Duodenal mucosa (tissue), 2 donors: ENCODE results near the gene ZHX3.

Source experiments
- H3K27ac ChIP-seq: one replicate; pipeline ENCODE4 v1.7.0; 2013; ENCODE audit warnings: low read depth, low read length
- H3K27me3 ChIP-seq, 2 donors: one replicate each; pipeline ENCODE4 v1.7.0; 2013; ENCODE audit warnings: low read length in 2 of 2, control low read depth in 1 of 2; ENCODE audit not compliant: insufficient read depth in 2 of 2, control insufficient read depth in 1 of 2
- H3K36me3 ChIP-seq, 2 donors: one replicate each; pipeline ENCODE4 v1.7.0; 2013; ENCODE audit warnings: low read length in 2 of 2, control low read depth in 1 of 2; ENCODE audit not compliant: insufficient read depth in 2 of 2, control insufficient read depth in 1 of 2
- H3K4me1 ChIP-seq, 2 donors: one replicate each; pipeline ENCODE4 v1.7.0; 2013; ENCODE audit warnings: low read length in 2 of 2, control low read depth in 1 of 2; ENCODE audit not compliant: insufficient read depth in 2 of 2, control insufficient read depth in 1 of 2
- H3K4me3 ChIP-seq, 2 donors: one replicate each; pipeline ENCODE4 v1.7.0; 2013; ENCODE audit warnings: low read length in 2 of 2, low read depth in 1 of 2
- H3K9ac ChIP-seq, 2 donors: one replicate each; pipeline ENCODE4 v1.7.0; 2013; ENCODE audit warnings: low read length in 2 of 2, low read depth in 1 of 2
- H3K9me3 ChIP-seq, 2 donors: one replicate each; pipeline ENCODE4 v1.7.0; 2013; ENCODE audit warnings: low read length in 2 of 2, control low read depth in 1 of 2; ENCODE audit not compliant: control insufficient read depth in 1 of 2

The ZHX3 gene

DNA sequence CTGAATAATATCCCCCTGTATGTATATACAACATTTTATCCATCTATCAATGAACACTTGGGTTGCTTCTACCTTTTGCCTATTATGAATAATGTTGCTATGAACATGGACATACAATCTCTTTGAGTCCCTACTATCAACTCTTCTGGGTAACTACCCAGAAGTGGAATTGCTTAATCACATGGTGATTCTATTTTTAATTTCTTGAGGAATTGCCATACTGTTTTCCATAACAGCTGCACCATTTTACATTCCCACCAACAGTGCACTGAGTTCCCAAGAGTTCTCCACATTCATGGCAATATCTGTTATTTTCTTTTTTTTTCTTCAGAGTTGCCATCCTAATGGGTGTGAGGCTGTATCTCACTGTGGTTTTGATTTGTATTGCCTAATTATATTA is 88.3 kb downstream of the ZHX3 start:
- H3K4me3 ChIP-seq: no peak overlapping the region
- H3K9ac ChIP-seq: no peak overlapping the region
- H3K9me3 ChIP-seq: no peaks in the 10 kb centered on the region
- no peaks in the 10 kb centered on the region for H3K36me3 ChIP-seq
- no peak overlapping the region for H3K27ac ChIP-seq
- H3K4me1 ChIP-seq: peaks cover 22 to 23% of the 10 kb centered on the region in 2 donors
- no peaks in the 10 kb centered on the region for H3K27me3 ChIP-seq

DNA sequence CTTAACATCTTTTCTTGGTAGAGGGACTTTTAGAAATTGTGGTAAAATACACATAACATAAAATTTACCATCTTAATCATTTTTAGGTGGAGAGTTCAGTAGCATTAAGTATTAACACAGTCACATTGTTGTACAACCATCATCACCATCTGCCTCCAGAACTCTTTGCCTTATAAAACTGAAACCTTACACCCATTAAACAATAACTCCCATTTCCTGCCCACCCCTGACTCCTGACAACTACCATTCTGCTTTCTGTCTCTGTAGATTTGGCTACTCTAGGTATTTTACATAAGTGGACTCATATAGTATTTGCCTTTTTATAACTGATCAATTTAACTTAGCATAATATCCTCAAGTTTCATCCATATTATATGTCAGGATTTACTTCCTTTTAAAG is 88.7 kb downstream of the ZHX3 start:
- no peak overlapping the region for H3K4me3 ChIP-seq
- no peaks in the 10 kb centered on the region for H3K36me3 ChIP-seq
- H3K27ac ChIP-seq: no peak overlapping the region
- no peaks in the 10 kb centered on the region for H3K9me3 ChIP-seq
- no peaks in the 10 kb centered on the region for H3K27me3 ChIP-seq
- peaks cover 18 to 19% of the 10 kb centered on the region in 2 donors for H3K4me1 ChIP-seq
- no peak overlapping the region for H3K9ac ChIP-seq

DNA sequence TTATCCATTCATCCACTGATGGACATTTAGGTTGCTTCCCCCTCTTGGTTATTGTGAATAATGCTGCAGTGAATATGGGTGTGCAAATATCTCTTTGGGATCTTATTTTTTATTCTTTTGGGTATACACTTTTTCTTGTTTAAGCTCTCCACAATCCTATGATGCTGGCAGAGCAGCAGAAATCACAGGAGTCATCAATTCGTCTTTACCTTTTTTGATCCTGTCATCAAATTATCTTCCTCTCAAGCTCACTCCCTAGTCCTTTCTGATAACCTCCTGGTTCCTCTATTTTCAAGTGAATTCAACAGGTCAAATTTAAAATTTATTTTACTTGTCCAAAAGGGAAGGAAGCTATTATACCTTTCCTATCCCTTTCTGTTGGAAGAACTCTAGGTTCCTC is 91.1 kb downstream of the ZHX3 start:
- H3K9ac ChIP-seq: no peak overlapping the region
- H3K36me3 ChIP-seq: no peaks in the 10 kb centered on the region
- no peaks in the 10 kb centered on the region for H3K9me3 ChIP-seq
- no peak overlapping the region for H3K27ac ChIP-seq
- no peak overlapping the region for H3K4me3 ChIP-seq
- H3K27me3 ChIP-seq: no peaks in the 10 kb centered on the region
- H3K4me1 ChIP-seq: peaks cover 0 to 3% of the 10 kb centered on the region in 2 donors

DNA sequence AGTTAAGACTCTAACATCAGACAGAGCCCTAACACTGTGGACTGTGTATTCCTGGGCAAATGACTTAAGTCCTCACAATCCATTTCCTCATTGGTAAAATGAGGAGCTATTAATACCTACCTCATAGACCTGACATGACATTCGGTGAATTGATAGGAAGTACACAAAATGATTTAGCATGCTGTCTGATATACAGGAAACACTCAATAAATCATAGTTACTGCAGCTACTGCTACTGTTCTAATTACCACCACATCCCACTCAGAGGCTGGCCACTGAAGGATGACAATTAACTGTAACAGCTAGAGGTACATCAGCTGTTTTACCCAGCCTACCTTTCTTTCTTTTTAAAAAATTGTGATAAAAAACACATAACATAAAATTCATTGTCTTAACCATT is 92.4 kb downstream of the ZHX3 start:
- Histone ChIP-seq H3K27ac (no peak overlapping the region), H3K4me3 (no peak overlapping the region)

DNA sequence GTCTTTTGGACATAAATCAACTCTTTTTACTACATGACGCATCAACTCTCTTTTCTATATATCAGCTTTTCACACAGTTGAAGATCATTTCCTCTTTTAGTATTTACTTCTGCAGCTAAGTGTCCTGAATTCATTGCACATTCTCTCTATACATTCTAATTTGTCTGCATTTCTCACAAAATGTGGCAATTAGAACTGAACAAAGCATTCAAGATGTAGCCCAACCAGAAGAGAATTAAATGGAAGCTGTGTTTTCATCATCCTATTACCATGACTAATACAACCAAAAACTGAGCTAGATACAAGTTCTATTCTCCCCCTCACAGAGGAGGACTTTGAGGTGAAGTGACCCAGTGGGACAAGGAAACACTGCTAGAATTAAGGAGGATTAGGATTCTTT is 93.2 kb downstream of the ZHX3 start:
- H3K27ac ChIP-seq: no peak overlapping the region
- no peak overlapping the region for H3K4me3 ChIP-seq
- no peak overlapping the region for H3K9ac ChIP-seq
- H3K9me3 ChIP-seq: no peaks in the 10 kb centered on the region
- no peaks in the 10 kb centered on the region for H3K27me3 ChIP-seq
- H3K4me1 ChIP-seq: peaks cover 0 to 3% of the 10 kb centered on the region in 2 donors
- H3K36me3 ChIP-seq: no peaks in the 10 kb centered on the region

More for the DNA sequence above, 92.4 kb downstream of the ZHX3 start:
- Histone ChIP-seq H3K4me1 (peaks cover 0 to 3% of the 10 kb centered on the region in 2 donors), H3K36me3 (no peaks in the 10 kb centered on the region), H3K9ac (no peak overlapping the region), H3K9me3 (no peaks in the 10 kb centered on the region), H3K27me3 (no peaks in the 10 kb centered on the region)

DNA sequence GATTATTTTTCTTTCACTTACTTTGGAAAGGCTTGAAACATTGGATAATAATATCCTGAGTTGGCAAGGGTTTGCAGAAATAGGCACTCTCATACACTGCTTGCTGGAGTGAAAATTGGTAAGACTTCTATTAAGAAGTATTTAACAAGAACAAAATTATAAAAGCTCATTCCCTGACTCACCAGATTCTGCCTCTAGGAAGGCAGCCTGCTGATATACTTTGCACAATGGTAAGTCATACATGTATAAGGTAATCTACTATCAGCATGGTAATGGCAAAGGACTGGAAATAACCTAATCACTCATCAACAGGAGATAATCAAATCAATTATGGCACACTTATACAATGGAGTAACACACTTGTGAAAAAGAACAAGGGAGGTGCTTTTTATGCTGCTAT is 94.4 kb downstream of the ZHX3 start:
- no peaks in the 10 kb centered on the region for H3K9me3 ChIP-seq
- H3K27ac ChIP-seq: no peak overlapping the region
- H3K36me3 ChIP-seq: no peaks in the 10 kb centered on the region
- H3K27me3 ChIP-seq: no peaks in the 10 kb centered on the region
- no peak overlapping the region for H3K4me3 ChIP-seq
- H3K4me1 ChIP-seq: peaks cover 0 to 3% of the 10 kb centered on the region in 2 donors
- no peak overlapping the region for H3K9ac ChIP-seq

DNA sequence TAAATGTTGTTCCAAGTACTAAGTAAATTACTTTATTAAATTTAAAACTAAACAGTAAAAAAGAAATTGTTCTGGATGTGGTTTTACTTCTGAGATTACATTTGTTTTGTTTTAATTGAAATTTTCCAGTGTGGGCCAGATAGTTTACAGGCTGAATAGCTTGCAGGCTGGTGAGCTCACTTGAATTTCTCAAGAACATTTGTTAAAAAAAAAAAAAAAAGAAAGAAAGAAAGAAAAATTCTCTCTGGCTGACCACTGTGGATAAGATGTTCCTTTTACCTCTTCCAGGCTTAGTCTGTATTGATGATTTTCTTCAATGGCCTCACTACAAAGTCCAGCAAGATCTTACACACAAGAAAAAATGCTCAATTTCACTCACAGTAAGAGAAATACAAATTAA is 94.8 kb downstream of the ZHX3 start:
- H3K27ac ChIP-seq: no peak overlapping the region

DNA sequence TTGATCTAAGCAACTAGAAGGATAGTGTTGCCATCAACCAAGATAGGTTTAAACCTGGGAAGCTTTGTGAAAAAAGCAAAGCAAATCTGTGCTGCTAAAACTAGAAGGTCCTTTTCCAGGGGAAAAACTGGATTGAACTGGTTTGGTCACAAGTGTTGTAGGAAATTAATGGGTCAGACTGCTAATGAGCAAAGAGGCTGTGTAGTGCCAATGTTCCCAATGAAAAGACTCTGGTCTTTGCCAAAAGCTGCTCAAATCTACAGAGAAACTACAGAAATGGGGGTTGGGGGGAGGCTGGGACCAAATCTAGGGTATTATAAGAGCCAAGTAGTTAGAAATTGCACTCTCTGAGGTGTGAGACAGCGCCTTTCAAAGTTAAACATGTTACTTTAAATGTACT is 95.2 kb downstream of the ZHX3 start:
- no peaks in the 10 kb centered on the region for H3K27me3 ChIP-seq
- H3K9me3 ChIP-seq: no peaks in the 10 kb centered on the region
- H3K9ac ChIP-seq: no peak overlapping the region
- H3K4me1 ChIP-seq: peaks cover 0 to 3% of the 10 kb centered on the region in 2 donors
- no peaks in the 10 kb centered on the region for H3K36me3 ChIP-seq
- no peak overlapping the region for H3K4me3 ChIP-seq
- H3K27ac ChIP-seq: no peak overlapping the region

More for the DNA sequence above, 94.8 kb downstream of the ZHX3 start:
- Histone ChIP-seq H3K4me3 (no peak overlapping the region), H3K27me3 (no peaks in the 10 kb centered on the region), H3K9ac (no peak overlapping the region), H3K9me3 (no peaks in the 10 kb centered on the region), H3K36me3 (no peaks in the 10 kb centered on the region), H3K4me1 (peaks cover 0 to 3% of the 10 kb centered on the region in 2 donors)

DNA sequence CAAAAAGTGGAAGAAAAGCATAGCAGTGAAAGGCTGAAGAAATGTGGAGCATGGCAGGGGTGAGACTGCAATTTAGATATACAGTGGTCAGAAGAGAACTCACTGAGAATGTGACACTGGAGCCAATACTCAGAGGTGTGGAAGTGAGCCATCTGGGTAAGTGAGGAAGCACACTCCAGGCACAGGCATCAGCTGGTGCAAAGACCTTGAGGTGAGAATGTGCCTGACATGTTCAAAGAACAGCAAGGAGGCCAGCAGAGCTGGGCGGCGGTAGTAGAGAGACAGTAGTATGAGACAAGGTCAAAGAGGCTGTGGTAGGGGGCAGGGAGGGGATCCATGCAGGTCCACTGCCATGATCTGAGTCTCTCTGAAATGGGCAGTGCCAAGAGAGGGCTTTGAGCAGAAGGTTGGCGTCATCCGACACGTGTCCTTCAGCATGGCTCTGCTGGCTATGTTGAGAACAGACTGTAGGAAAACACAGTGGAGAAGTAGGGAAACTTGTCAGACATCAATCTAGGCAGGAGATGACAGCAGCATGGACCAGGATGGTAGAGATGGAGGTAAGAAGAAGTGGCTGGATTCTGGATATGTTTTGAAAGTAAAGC is 95.8 kb downstream of the ZHX3 start:
- Histone ChIP-seq H3K27me3 (no peaks in the 10 kb centered on the region), H3K4me3 (no peak overlapping the region), H3K9me3 (no peaks in the 10 kb centered on the region), H3K4me1 (peaks cover 0 to 3% of the 10 kb centered on the region in 2 donors), H3K9ac (no peak overlapping the region), H3K27ac (no peak overlapping the region), H3K36me3 (no peaks in the 10 kb centered on the region)

DNA sequence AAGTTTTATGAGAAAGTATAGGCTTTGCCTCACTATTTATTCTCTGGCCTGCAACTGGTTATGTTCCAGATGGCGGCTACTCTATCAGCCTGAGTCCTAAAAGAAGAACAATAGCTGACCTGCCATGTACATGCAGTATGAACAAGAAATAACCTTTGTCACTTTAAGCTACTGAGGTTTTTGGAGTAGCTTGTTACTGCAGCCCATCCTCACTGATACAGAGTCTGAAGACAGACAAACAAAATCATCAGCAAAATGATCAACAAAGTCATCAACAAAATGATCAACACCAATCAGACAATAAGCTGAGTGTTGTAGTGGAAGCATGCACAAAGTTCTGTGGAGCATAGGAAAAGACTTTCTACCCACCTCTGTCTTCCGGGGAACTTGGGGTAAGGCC is 97.7 kb downstream of the ZHX3 start:
- H3K9me3 ChIP-seq: no peaks in the 10 kb centered on the region
- H3K9ac ChIP-seq: no peak overlapping the region
- no peaks in the 10 kb centered on the region for H3K27me3 ChIP-seq
- H3K36me3 ChIP-seq: no peaks in the 10 kb centered on the region
- peaks cover 0 to 3% of the 10 kb centered on the region in 2 donors for H3K4me1 ChIP-seq
- H3K4me3 ChIP-seq: no peak overlapping the region
- no peak overlapping the region for H3K27ac ChIP-seq

DNA sequence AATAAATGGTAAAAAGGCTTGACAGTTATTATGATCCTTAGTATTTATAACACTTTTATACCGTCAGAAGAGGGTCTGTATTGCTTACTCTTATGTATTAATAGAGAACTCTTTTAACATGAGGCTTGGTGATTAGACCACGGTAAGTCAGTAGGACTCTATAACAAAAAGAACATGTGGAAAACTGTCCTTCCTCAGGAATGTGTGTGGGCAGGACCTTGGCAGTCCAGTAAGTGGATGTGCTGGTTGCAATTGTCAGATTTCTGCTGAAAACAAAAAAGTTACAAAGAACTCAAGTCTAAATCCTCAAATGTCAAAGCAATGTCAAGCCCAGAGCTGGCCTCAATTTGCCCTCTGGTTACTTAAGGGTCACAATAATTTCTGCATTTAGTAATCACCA is 99.1 kb downstream of the ZHX3 start:
- Histone ChIP-seq H3K27me3 (no peaks in the 10 kb centered on the region), H3K9ac (no peak overlapping the region), H3K36me3 (no peaks in the 10 kb centered on the region), H3K4me3 (no peak overlapping the region), H3K4me1 (peaks cover 0 to 3% of the 10 kb centered on the region in 2 donors), H3K27ac (no peak overlapping the region), H3K9me3 (no peaks in the 10 kb centered on the region)
